ENCODE measurements around the gene ASXL2.
"Not testable (repeated sequence)": the region's sequence is repeated elsewhere in the genome, so short reads cannot be mapped to it uniquely, and the experiment has no call there.

The ASXL2 gene

DNA sequence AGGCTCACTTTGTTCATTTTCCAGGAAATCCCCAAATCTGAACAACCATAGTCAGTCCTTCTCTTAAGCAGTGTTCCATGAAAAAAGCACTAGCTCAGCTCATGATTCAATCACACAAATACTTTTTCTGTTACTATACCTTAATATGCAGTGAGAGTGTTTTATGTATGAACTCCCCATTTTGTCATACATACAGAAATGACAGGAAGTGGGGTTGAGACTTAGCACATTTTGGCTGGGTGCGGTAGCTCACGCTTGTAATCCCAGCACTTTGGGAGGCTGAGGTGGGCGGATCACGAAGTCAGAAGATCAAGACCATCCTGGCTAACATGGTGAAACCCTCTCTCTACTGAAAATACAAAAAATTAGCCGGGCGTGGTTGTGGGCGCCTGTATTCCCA lies 149.7 kb downstream of the ASXL2 start:
- no peak for DNase-seq

DNA sequence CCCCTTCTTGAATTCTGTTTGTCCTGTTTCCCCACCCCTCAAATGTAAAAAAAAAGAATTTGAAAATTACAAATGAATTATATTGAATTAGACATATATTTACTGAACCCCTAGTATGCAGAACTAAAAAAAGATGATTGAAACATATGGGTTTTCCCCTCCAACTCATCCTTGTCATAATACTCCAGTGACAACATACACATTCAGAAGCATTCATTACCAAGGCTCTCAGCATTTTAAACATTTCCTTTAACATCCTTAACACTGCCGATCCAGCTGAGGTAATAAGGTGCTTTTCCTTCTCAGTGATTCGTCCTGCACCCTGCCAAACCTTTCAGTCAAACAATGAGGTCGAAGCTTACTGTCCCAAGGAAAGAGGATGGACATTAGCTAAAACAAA lies 151.8 kb downstream of the ASXL2 start:
- DNase-seq: no peak

DNA sequence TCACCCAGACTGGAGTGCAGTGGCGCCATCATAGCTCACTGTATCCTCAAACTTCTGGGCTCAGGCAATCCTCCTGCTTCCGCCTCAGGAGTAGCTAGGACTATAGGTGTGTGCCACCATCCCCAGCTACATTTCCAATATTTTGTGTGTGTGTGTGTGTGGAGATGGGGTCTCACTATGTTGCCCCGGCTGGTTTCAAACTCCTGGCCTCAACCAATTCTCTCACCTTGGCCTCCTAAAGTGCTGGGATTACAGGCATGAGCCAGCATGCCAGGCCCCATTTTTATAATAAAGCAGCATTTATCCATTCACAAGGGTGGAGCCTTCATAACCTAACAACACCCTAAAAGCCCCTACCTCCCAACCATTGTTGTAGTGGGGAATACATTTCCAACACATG lies 152.4 kb downstream of the ASXL2 start:
- DNase-seq: no peak

DNA sequence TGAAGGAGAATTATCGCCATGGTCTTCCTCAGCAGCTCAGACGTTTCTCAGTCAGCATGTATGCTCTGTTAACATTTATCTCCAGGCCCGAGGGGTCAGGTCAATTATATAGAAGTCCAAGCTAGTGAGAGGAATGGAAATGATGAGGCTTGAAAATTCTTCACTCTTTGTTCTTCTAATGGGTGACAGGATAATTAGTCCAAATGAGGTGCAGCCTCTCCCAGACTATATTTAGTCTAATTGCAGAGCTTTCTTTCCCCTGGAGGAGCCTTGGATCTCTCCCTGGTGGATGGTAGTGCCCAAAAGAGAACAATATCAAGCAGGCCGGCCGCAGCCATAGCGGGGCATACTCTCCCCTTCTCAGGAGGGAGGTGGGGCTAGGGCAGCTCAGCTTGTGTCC lies 153.5 kb downstream of the ASXL2 start:
- no peak for DNase-seq

DNA sequence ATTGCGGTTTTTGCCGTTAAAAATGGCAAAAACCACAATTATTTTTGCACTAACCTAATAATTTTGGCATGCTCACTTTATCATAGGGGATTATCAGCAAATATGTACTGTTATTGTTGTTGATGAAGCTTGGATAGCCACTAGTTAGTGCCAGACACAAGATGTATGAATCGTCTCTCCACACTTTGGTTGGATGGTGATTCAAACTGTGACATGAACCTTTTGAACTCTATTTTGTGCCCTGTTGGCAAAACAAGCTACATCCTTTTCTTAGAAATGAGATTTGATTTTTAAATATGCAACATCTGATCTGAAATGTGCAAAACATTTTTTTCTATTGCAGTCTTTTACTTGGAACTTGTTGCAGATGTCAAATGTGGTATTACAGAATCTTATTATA lies 156.1 kb downstream of the ASXL2 start:
- DNase-seq: no peak

DNA sequence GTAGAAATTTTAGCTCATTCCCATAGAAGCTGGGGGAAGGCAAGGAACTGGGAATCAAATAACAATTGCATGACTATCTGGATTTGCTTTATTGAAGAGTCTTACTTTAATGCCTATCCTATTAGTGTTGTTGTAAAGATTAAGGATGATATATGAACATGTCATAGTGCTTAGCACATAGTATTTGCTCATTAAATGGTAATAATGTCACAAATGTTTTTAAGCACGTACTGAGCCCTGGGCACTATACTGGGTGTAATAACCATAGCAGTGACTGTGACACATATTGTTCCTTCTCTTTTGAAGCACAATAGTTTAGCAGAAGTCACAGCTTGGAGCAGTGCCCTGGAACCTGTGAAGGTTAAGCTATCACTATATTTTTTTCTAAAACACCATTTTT lies 157.7 kb downstream of the ASXL2 start:
- no peak for DNase-seq

DNA sequence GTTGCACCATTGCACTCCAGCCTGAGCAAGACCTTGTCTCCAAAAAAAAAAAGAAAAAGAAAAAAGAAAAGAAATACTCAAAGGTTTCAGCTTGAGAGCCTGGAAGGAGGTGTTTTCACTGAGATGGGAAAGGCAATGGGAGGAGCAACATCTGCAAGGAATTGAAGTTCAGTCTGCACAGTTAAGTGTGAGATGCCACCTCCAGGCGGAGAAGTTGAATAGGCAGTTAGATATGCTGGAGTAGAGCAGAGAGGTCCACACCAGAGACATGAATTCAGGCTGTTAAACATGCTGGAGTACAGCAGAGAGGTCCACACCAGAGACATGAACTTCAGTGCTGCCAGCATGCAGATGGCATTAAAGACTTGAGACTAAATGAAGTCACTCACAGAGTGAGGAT lies 163.5 kb downstream of the ASXL2 start:
- DNase-seq: peak; percentile 37

DNA sequence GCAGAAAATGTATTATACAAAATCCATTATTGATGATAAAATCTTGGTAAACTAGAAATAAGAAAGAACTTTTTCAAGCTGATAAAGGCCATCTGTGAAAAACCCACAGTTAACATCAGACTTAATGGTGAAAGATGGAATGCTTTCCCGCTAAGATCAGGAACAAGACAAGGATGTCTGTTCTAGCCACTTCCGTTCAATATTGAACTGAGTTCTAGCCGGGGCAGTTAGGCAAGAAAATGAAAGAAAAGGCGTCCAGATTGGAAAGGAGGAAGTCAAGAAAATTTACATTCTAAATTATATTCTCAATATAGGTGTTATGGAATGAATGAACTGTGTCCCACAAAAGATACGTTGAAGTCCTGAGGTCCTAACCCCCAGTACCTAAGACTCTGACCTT lies 165.8 kb downstream of the ASXL2 start:
- peak; percentile 42 for DNase-seq

DNA sequence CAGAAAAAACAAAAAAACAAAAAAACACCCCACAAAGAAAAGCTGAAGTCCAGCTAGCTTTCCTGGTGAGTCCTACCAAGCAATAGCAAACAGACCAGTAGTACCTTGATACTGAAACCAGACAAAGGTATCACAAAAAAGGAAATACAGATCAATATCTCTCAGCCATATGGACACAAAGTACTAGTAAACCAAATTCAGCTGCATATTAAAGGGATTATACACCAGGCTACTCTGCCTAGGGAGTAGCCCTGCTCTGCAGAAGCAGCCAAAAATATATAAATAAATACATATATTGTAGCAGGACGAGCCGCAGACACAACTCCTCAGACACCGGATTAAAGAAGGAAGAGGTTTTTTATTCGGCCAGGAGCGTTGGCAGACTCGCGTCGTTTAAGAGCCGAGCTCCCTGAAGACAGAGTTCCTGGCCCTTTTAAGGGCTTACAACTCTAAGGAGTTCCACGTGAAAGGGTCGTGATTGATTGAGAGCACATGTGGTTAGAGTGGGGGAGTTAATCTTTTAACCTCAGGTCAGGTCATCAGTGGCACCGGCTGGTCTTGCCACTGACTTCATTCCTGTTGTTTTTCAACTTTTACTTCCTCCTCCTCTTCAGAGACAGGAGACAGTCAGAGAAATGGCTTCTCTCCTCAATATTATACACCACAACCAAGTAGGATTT lies 166.5 kb downstream of the ASXL2 start:
- peak; percentile 52 for DNase-seq

DNA sequence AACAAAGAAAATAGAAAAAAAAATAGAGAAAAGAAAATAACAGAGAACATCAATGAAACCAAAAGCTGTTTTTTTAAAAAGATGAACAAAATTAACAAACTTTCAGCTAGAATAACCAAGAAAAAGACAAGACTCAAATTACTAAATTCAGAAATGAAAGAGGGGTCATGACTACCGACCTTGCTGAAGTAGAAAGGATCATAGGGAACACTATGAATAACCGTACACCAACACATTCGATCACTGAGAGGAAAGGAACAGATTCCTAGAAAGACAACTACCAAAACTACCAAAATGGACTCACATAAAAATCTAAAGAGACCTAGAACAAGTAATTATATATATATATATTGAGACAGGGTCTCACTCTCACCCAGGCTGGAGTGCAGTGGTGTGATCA lies 167.5 kb downstream of the ASXL2 start:
- DNase-seq: no peak

DNA sequence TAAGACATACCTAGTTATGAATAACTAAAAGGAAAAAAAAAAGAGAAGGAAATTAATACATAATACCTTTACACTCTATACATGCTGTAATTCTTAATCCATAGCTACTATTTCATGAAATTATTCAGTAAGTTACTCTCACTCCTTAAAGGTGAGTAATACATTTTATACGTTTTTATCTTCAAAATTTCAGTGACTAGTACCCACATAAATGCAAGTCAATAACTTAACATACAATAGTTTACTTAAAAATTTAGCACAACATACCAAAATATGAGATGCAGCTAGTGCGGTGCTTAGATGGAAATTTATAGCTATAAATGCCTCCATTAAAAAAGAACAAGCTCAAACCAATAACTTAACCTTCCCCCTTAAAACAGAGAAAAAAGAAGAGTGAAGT lies 168.9 kb downstream of the ASXL2 start:
- DNase-seq: no peak

DNA sequence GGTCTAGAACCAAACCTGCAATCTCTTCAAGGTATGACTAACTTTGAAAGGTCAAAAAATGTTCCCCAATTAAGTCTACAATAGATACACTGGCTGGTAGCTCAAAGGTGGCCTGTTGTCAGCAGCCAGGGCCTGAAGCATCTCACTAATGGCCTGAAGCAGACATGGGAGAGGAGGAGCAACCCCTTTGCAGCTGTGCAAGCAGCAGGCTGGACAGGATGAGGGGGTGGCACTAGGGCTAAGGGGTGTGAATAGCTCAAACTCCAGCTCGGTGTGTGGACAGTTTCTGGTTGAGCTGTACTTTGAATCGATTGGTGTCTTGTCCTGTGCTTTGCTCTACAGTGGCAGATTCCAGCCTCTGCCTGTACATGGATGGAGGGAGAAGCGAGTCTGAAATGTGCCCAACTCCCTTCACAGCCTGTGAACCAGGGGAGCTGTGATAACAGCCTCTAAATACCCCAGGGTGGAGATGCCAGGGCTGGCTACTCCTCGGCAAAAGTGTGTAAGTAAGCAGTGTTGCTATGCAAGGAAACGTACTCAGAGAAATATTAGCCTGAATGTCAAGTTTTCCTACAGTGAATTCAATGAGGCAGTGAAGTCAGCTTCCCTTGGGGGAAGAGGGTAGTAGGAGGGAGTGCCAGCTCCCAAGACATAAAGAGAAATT lies 170.2 kb downstream of the ASXL2 start:
- no peak for DNase-seq

DNA sequence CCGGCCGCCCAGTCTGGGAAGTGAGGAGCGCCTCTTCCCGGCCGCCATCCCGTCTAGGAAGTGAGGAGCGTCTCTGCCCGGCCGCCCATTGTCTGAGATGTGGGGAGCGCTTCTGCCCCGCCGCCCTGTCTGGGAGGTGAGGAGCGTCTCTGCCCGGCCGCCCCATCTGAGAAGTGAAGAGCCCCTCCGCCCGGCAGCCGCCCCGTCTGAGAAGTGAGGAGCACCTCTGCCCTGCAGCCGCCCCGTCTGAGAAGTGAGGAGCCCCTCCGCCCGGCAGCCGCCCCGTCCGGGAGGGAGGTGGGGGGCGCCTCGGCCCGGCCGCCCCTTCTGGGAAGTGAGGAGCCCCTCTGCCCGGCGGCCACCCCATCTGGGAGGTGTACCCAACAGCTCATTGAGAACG lies 172.7 kb downstream of the ASXL2 start:
- not testable (repeated sequence) for DNase-seq

DNA sequence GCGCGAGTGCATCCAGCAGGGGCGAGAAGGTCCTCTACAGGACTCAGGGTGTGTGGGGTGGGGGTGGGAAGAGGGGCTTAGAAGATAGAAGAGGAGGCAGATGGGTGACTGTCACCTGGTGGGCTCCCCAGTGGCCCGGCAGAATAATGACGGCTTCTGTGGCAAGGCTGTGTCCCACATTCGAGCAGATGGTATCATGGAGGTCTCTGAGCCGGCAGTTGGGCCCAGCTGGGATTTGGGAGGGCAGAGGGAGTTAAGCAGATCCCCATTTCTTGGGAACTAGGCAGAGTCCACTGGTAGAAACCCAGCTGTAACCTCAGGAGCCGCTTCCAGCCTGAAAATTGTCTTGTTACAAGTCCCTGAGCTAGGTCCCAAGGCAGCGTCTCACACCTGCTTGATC lies 176.5 kb downstream of the ASXL2 start:
- no peak for DNase-seq

DNA sequence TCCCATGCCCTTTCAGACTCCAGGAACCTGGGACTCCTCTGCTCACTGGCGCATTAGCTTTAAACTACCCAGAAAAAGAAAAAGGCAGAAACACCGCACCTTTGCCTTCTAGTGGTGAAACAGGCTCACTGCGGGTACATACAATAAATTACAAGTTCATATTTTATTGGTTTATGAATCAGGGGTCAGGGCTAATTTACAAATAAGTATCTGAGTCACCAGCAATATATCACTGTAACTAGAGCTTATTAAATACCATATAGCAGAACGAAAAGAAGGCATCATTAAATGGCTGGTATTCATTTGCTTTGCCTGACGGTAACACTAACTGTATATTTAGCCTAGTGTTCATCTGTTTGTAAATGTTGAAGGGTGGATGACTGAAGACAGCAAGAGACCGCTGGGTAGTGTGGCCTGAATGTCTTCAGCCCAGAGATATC lies 178.0 kb downstream of the ASXL2 start:
- peak; percentile 70 for DNase-seq

DNA sequence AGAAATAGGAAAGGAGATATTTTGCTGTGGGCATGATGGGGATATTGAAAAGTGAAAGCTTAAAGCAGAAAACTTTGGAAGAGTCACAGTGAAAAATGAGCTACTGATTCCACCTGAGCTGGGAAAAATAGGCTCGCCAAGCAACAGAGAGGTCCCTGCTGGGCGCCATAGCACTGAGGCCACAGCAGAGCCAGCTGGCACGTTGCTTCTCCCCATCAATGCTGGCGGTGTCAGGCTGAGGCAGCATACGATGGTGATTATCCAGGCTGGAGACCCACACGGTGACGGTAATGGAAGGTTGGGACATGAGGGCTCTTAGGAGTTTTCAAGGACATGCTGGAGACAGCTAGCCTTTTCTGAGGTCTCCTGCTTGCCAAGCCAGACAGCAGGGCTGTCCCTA lies 179.1 kb downstream of the ASXL2 start:
- no peak for DNase-seq

DNA sequence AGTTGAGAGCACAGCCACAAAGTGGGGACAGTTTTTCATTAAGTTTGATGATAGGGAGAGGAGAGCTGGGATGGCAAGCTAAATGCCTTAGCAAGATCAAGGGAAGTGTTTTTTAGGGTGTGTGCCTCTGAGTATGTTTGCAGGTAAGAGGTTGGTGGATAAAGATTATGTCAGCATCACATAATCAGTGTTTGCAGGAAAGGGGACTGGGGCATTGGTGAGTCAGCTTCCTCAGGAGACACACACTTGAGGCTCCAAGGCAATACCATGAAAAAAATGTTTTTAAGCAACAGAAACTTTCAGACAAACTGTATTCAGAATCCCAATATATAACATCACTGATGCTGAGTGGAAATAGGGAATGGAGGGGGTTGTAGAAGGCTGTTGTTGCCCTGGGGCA lies 179.5 kb downstream of the ASXL2 start:
- DNase-seq: no peak

DNA sequence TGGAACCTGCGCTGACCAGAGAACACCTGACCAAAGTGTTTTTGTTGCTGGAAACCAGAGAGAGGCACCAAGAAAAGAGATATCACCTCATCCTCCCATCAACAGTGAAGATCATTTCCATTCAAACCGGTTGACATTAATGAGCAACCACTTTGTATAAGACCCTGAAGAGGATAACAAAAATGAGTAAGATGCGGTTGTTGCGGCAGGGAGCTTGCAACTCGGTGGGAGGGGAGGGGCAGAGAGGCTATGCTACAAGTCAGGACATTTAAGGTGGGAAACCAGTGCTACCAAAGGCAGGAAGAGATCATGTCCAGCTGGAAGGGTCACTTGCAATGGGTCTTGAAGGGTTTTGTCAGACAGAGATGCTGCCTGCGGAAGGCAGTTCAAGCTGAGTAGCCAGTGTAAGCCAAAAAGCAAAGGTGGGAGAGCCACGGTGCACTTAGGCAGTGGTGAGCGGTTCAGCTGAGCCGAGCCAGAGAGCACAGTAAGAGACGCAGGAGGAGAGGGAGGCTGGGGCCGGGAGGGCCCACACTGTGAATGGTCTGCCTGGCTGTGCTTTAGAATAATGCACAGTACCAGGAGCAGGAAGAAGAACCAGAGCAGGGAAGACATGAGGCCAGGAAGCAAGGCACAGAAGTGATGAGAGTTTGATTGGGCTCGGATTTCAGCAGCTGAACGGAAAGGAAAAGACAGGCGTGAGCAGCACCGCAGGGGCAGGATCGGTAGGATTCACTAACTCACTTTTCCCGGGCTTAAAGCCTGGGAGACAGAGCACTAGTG lies 180.5 kb downstream of the ASXL2 start:
- no peak for DNase-seq

DNA sequence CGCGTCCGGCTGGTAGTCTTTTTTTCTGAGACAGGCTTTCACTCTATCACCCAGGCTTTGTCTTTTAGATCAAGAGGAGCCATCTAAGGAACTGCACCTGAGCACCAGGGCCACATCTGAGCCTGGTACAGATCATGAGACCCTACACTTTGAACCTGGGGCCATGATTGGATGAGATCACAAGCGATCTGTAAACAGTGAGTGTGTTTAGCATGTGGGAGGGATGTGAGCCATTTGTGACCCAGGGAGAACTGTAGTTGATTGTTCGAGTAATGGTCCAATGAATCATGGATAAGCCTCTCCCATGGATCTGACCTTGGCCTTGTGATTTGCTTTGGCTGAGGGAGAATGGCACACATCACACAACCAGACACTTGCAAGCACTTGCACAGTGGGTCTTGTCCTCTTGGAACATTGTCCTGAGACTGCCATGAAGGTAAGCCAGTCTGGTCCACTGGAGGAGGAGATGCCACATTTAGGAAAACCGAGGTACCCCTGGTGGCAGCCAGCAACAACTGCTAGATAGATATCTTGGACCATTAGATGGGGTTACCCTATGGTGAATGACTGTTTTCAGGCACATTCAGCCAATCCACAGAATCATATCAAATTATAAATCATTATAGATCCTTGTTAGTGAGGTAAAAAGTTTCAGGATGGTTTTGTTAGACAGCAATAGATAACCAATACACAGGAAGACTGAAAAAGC lies 185.4 kb downstream of the ASXL2 start:
- DNase-seq: no peak

DNA sequence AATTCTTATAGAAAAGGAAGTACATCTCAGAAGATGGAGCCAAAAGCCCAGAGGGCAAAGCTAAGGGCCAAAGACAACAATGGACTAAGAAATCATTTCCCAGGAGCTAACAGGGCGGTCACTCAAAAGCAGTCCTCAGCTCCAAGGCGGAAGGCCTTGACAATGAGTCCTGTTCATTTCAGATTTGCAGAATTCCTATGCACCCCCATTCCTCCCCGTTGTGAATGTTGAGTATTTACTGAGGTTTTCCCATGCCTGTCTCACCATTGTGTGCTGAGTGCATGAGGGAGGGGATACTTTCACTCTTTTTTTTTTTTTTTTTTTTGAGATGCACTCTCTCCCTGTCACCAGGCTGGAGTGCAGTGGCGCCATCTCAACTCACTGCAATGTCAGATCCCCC lies 186.1 kb downstream of the ASXL2 start:
- no peak for DNase-seq

DNA sequence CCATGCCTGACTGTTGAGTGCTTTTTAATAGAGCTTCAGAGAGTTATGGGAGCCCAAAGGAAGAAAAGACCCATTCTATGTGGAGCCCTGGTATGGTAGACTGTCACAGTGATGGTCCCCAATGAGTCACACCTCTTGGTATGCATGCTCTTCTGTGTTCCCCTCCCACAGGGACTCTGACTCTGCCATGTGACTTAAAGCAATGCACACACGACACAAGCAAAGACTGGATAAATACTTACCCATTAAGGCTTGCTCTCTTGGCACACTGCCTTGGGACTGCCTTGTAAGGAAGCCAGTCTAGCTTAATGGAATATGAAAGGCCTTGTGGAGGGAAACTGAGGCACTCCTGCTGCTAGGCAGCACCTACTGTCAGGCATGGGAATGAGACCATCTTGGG lies 188.2 kb downstream of the ASXL2 start:
- no peak for DNase-seq

DNA sequence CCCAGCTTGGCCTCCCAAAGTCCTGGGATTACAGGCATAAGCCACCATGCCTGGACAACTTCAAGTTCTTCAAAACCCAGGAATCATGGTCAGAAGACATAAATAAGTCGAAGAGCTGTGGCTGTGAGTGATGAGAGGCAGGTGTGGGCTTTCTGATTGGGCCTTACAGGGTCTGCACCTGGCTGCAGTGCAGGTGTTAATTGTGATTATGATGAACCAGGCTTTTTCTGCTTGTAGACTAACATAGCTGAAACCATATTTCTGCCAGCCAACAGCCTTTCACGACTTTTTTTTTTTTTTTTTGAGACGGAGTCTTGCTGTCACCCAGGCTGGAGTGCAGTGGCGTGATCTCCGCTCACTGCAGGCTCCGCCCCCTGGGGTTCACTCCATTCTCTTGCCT lies 190.1 kb downstream of the ASXL2 start:
- no peak for DNase-seq

DNA sequence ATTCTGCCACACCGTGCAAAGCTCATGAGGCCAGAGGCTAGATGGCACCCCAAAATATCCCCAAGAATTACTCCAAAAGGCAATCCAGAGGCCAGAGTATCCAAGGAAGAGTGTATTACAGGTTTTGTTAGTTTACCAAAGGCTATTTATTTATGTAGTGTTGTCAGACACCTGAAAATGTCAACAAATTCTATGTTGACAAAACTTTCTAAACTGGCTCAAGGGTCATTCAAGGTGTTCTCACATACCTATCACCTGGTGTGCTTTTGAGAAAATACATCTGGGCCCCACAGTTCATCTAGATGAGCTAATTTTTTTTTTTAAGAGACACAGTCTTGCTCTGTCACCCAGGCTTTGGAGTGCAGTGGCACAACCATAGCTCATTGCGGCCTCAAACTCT lies 192.5 kb downstream of the ASXL2 start:
- DNase-seq: no peak

Data from hematopoietic multipotent progenitor cell treated with erythropoietin and hydrocortisone succinate and interleukin-3 and kit ligand, for 4 days (in vitro differentiated cells).